ENCODE measurements around the gene LPCAT4. TPM values are rescaled to one million over a fixed set of nuclear protein-coding genes. Genes with fewer than 3 reads are reported as not detected.

The LPCAT4 gene
- total and polyA plus RNA-seq, 2 of the 8 experiments (the other 6 are each of a cell fraction or from before 2014, with no cell fraction given): 69.3 to 109 TPM

DNA sequence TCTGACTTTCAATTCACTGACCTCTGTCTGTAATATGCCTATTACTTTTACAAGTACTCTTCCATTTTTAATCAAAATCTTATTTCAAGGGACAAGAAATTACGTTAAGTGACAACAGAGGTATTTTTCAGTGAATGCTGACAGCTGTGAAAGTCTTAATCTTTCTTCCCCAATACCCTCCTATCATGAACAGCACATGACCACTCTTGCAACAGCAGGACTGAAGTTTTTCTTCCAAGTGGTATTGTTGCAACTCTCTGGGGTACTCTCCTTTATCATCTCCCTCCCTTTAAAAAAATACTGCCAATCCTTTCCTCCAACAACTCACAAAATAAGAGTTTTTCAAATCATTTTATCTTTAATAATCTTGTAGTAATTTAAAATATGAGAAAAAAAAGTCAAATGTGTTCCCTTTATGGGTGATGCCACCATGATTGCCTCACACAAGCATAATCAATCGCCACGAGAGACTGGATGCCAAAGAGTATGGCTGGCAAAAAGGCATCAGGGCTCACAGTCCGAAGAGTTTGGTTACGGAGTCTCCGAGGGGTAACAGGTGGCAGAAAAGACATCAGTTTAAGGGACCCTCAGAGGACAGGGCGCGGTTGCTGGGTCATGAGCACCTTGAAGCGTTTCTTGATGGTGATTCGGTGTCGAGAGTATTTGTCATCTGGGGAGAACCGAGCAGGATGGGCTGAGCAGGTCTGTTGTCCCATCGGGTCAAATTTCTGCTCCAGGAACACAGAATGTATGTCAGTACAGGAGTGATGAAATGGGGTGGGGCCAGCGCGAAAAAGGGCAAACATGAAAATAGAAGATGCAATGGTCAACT, 25.4 kb downstream of the LPCAT4 start:
- peak overlapping the region; percentile 86 to 94 (median 92); a peak in 7 of 8 replicates for H3K4me3 ChIP-seq (ENCODE audit: extremely low read depth in 1 of 4, insufficient read depth in 2 of 4, low read depth in 3 of 4, low read length in 4 of 4)
- no peak overlapping the region for H4K8ac ChIP-seq (ENCODE audit: extremely low read depth, insufficient read depth, low read length)
- H2AFZ ChIP-seq (ENCODE audit: low read length): no peak overlapping the region
- FAIRE-seq: no peak
- POLR2A ChIA-PET (ENCODE audit: partially characterized antibody): interaction anchor here (1.6 kb wide), 1 partner anchor 8 kb away, joined by 5 read pairs; no protein-coding TSS in a partner anchor
- no peaks in the 10 kb centered on the region for H3K9me3 ChIP-seq (ENCODE audit: insufficient read depth in 2 of 2, low read depth in 1 of 2, low read length in 1 of 2)
- no peak overlapping the region for H2BK120ac ChIP-seq (replicated peaks; ENCODE audit: low read depth, low read length)
- no peak overlapping the region for H2BK20ac ChIP-seq (ENCODE audit: low read length)
- no peak overlapping the region for H4K5ac ChIP-seq (ENCODE audit: insufficient read length, low read depth, low read length)
- no peak overlapping the region for H4K91ac ChIP-seq (replicated peaks; ENCODE audit: insufficient read length, low read length)
- no peak overlapping the region for H2BK5ac ChIP-seq (ENCODE audit: low read depth, low read length)
- peaks cover 8% of the 10 kb centered on the region; the same call in 1 of the 2 replicates for H3K23me2 ChIP-seq (ENCODE audit: low read depth, low read length)
- no peaks in the 10 kb centered on the region for H3K27me3 ChIP-seq (replicated peaks in 1 of 4; ENCODE audit: control insufficient read depth in 3 of 4, extremely low read depth in 1 of 4, insufficient read depth in 3 of 4, low read length in 3 of 4)
- peaks cover 6 to 11% (median 8%) of the 10 kb centered on the region in 4 experiments; a peak in 6 of 7 replicates for H3K4me1 ChIP-seq (replicated peaks in 1 of 4; ENCODE audit: control insufficient read depth in 3 of 4, insufficient read depth in 4 of 4, low read length in 3 of 4)
- H3K9ac ChIP-seq (replicated peaks in 1 of 4; ENCODE audit: extremely low read depth in 1 of 4, low read depth in 3 of 4, low read length in 3 of 4): no peak overlapping the region
- no peak overlapping the region for H3K23ac ChIP-seq (ENCODE audit: insufficient read length)
- peaks cover 0 to 20% of the 10 kb centered on the region in 2 experiments; a peak in 3 of 4 replicates for H3K79me2 ChIP-seq (ENCODE audit: control insufficient read depth in 1 of 2, insufficient read depth in 2 of 2, low read length in 2 of 2)
- H2BK15ac ChIP-seq (ENCODE audit: low read length): no peak overlapping the region
- no peaks in the 10 kb centered on the region for H4K20me1 ChIP-seq (replicated peaks in 1 of 2; ENCODE audit: control insufficient read depth in 1 of 2, insufficient read depth in 2 of 2, low read length in 2 of 2)
- H3K27ac ChIP-seq (ENCODE audit: low read depth, low read length): no peak overlapping the region
- DNase-seq (ENCODE audit: low read depth in 1 of 2, low spot score in 2 of 2): no peak
- peaks cover 4% of the 10 kb centered on the region; the same call in 1 of the 2 replicates for H3K79me1 ChIP-seq (ENCODE audit: low read depth, low read length)
- H3K18ac ChIP-seq (ENCODE audit: extremely low read depth, low read length): no peak overlapping the region
- H3K36me3 ChIP-seq (ENCODE audit: control insufficient read depth in 2 of 4, insufficient read depth in 4 of 4, low read length in 3 of 4): peaks cover 2 to 13% (median 6%) of the 10 kb centered on the region in 4 experiments; a peak in 5 of 8 replicates
- WGBS, 2 experiments (ENCODE audit: extremely low coverage in 1 of 2, insufficient coverage in 1 of 2, insufficient read length in 1 of 2, insufficient replicate concordance in 2 of 2, low coverage in 1 of 2, low lambda C conversion rate in 2 of 2, missing lambda C conversion rate in 1 of 2): 96% methylated on average over 15 of the region's 15 CpGs; no CpG with 5 or more reads in 1 of the 2 experiments
- H3K56ac ChIP-seq (replicated peaks; ENCODE audit: insufficient read length, low read depth, low read length): no peak overlapping the region
- no peak overlapping the region for H3K4ac ChIP-seq (replicated peaks; ENCODE audit: insufficient read length, low read depth, low read length)
- H3K14ac ChIP-seq (ENCODE audit: insufficient read length): no peak overlapping the region
- H3K4me2 ChIP-seq (ENCODE audit: insufficient read depth in 1 of 2, low read depth in 2 of 2, low read length in 2 of 2): peak overlapping the region; percentile 20 to 73
- H2AK5ac ChIP-seq (ENCODE audit: low read depth, low read length): no peak overlapping the region
- CTCF ChIA-PET (ENCODE audit: partially characterized antibody): interaction anchor here (0.8 to 1.2 kb wide), 2 partner anchors 13 to 26 kb away, joined by 3 to 5 read pairs; no protein-coding TSS in a partner anchor
- no peak overlapping the region for H2BK12ac ChIP-seq (ENCODE audit: low read depth, low read length)
- TF ChIP-seq CTBP2 (IDR thresholded peaks at IDR 0.05; ENCODE audit: borderline replicate concordance, insufficient read depth, insufficient read length, low read length) (no peak), TBP (IDR thresholded peaks at IDR 0.05; ENCODE audit: low read depth, low read length) (no peak), TAF1 (IDR thresholded peaks at IDR 0.05; ENCODE audit: low read depth, low read length) (no peak), BCL11A (IDR thresholded peaks at IDR 0.05; ENCODE audit: low read depth in 2 of 2, low read length in 2 of 2) (no peak), EGR1 (IDR thresholded peaks at IDR 0.05; ENCODE audit: borderline replicate concordance, low read depth, low read length) (no peak), BACH1 (IDR thresholded peaks at IDR 0.05; ENCODE audit: low read length) (no peak), KDM1A (IDR thresholded peaks at IDR 0.05; ENCODE audit: borderline replicate concordance, low read length) (no peak), SUZ12 (IDR thresholded peaks at IDR 0.05; ENCODE audit: low read length) (no peak), JUN (IDR thresholded peaks at IDR 0.05; ENCODE audit: low read depth, low read length) (no peak), RXRA (IDR thresholded peaks at IDR 0.05; ENCODE audit: insufficient read depth, low read depth, low read length) (no peak)
- TF ChIP-seq, protein P1, sequence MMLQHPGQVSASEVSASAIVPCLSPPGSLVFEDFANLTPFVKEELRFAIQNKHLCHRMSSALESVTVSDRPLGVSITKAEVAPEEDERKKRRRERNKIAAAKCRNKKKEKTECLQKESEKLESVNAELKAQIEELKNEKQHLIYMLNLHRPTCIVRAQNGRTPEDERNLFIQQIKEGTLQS (IDR thresholded peaks at IDR 0.05; ENCODE audit: insufficient read depth, low read depth, low read length): no peak

Data from H1 (cell line).